Measurements from ENCODE around the gene PRR33.

- no peak for TF ChIP-seq SP1 (IDR thresholded peaks at IDR 0.05)
- TF ChIP-seq CTCF (IDR thresholded peaks at IDR 0.05; ENCODE audit: low read depth, low read length, missing input control), result no peak
- no peak for TF ChIP-seq JUND (IDR thresholded peaks at IDR 0.05)
- TF ChIP-seq RAD21 (IDR thresholded peaks at IDR 0.05), result no peak
- TF ChIP-seq GABPA (IDR thresholded peaks at IDR 0.05 in 1 of 2, conservative IDR thresholded peaks at IDR 0.05 in 1 of 2), result no peak
- no peak for TF ChIP-seq TAF1 (conservative IDR thresholded peaks at IDR 0.05)
- no peak for TF ChIP-seq MAX (IDR thresholded peaks at IDR 0.05)
- no peak for TF ChIP-seq YY1 (IDR thresholded peaks at IDR 0.05)
- TF ChIP-seq HNF4G (IDR thresholded peaks at IDR 0.05), result no peak
- TF ChIP-seq ATF3 (IDR thresholded peaks at IDR 0.05), result no peak
- TF ChIP-seq ZBTB33 (IDR thresholded peaks at IDR 0.05), result no peak
- TF ChIP-seq FOXA1 (IDR thresholded peaks at IDR 0.05), result no peak
- no peak for TF ChIP-seq REST (IDR thresholded peaks at IDR 0.05)
These were observed 44.5 kb upstream of the PRR33 start for GRCh38 chr11:1936072-1936780.
